ENCODE data around the gene GYPB.
"Not testable (repeated sequence)": the region's sequence is repeated elsewhere in the genome, so short reads cannot be mapped to it uniquely, and the experiment has no call there.

Gene GYPB

GRCh38 chr4:144019277-144019676 lies at the start of gene GYPB:
TSS of gene GYPB (minus strand) at chr4:144019380. CDS start at chr4:144019287, 93 bp downstream.
- FAIRE-seq, result not testable (repeated sequence)

GRCh38 chr4:144061556-144061955 lies 42.4 kb upstream of the GYPB start:
- not testable (repeated sequence) for FAIRE-seq

- FAIRE-seq, result not testable (repeated sequence)
Observed at GRCh38 chr4:144060234-144060859, 41.2 kb upstream of the GYPB start.

GRCh38 chr4:144056800-144057199 lies 37.6 kb upstream of the GYPB start:
- FAIRE-seq, result no peak

GRCh38 chr4:144055336-144055735 lies 36.2 kb upstream of the GYPB start:
- not testable (repeated sequence) for FAIRE-seq

GRCh38 chr4:144051494-144051893 lies 32.3 kb upstream of the GYPB start:
- not testable (repeated sequence) for FAIRE-seq

- not testable (repeated sequence) for FAIRE-seq
Observed at GRCh38 chr4:144050631-144051030, 31.5 kb upstream of the GYPB start.

GRCh38 chr4:144049495-144050424 lies 30.6 kb upstream of the GYPB start:
- FAIRE-seq, result not testable (repeated sequence)

- not testable (repeated sequence) for FAIRE-seq
Observed at GRCh38 chr4:144044936-144045335, 25.8 kb upstream of the GYPB start.

GRCh38 chr4:144032580-144032979 lies 13.4 kb upstream of the GYPB start:
- not testable (repeated sequence) for FAIRE-seq

GRCh38 chr4:144031875-144032274 lies 12.7 kb upstream of the GYPB start:
- FAIRE-seq, result not testable (repeated sequence)

- FAIRE-seq, result not testable (repeated sequence)
Observed at GRCh38 chr4:144031369-144031768, 12.2 kb upstream of the GYPB start.

- FAIRE-seq, result not testable (repeated sequence)
Observed at GRCh38 chr4:144030708-144031107, 11.5 kb upstream of the GYPB start.

GRCh38 chr4:144026682-144027081 lies 7.5 kb upstream of the GYPB start:
- FAIRE-seq, result not testable (repeated sequence)

GRCh38 chr4:144024399-144025053 lies 5.3 kb upstream of the GYPB start:
- FAIRE-seq, result not testable (repeated sequence)

- not testable (repeated sequence) for FAIRE-seq
Observed at GRCh38 chr4:144022772-144023400, 3.7 kb upstream of the GYPB start.

- not testable (repeated sequence) for FAIRE-seq
Observed at GRCh38 chr4:144021336-144021990, 2.3 kb upstream of the GYPB start.

- not testable (repeated sequence) for FAIRE-seq
Observed at GRCh38 chr4:144018223-144019000, 768 bp downstream of the GYPB start.

- FAIRE-seq, result not testable (repeated sequence)
Observed at GRCh38 chr4:144017271-144017670, 1.9 kb downstream of the GYPB start.

- not testable (repeated sequence) for FAIRE-seq
Observed at GRCh38 chr4:144016057-144016605, 3.0 kb downstream of the GYPB start.

GRCh38 chr4:144014808-144015207 lies 4.4 kb downstream of the GYPB start:
- FAIRE-seq, result no peak
